ENCODE measurements around the gene C2orf78. TPM values are rescaled to one million over a fixed set of nuclear protein-coding genes. Genes with fewer than 3 reads are reported as not detected.
"Not testable (repeated sequence)": the region's sequence is repeated elsewhere in the genome, so short reads cannot be mapped to it uniquely, and the experiment has no call there.

The C2orf78 gene
- total and polyA plus RNA-seq, 10 donors: not detected

DNA sequence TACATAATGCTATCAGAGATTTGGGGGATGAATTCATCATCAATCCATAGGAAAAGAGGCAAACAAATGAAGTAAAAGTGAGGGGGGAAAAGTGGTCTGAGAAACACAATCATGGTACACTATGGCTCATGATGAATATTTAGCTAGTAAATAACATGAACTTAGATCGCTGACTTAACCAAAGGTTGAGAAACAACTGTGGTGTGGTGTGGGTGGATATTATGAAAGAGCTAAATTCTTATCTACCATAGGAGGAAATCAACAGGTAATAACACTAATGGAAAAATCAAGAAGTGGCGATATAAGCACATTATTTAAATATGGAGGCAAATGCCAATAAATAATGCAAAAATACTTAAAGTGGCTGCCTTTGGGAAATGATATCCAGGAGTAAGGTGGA lies 34.7 kb upstream of the C2orf78 start:
- peaks cover 0 to 5% (median 4%) of the 10 kb centered on the region in 8 donors for H3K9me3 ChIP-seq
- peaks cover 0 to 5% (median 0%) of the 10 kb centered on the region in 6 donors for H3K4me1 ChIP-seq
- 60 to 85% (median 73%) methylated on average over 2 of the region's 2 CpGs for WGBS, 5 donors
- TF ChIP-seq POLR2A (IDR thresholded peaks at IDR 0.05) (no peak), POLR2AphosphoS5 (IDR thresholded peaks at IDR 0.05) (no peak)
- TF ChIP-seq, protein P1, sequence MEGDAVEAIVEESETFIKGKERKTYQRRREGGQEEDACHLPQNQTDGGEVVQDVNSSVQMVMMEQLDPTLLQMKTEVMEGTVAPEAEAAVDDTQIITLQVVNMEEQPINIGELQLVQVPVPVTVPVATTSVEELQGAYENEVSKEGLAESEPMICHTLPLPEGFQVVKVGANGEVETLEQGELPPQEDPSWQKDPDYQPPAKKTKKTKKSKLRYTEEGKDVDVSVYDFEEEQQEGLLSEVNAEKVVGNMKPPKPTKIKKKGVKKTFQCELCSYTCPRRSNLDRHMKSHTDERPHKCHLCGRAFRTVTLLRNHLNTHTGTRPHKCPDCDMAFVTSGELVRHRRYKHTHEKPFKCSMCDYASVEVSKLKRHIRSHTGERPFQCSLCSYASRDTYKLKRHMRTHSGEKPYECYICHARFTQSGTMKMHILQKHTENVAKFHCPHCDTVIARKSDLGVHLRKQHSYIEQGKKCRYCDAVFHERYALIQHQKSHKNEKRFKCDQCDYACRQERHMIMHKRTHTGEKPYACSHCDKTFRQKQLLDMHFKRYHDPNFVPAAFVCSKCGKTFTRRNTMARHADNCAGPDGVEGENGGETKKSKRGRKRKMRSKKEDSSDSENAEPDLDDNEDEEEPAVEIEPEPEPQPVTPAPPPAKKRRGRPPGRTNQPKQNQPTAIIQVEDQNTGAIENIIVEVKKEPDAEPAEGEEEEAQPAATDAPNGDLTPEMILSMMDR (IDR thresholded peaks at IDR 0.05 in 8 of 11, conservative IDR thresholded peaks at IDR 0.05 in 3 of 11): no peak
- H3K27me3 ChIP-seq (replicated peaks in 1 of 7): no peaks in the 10 kb centered on the region
- no peak for DNase-seq
- no peak overlapping the region for H3K27ac ChIP-seq
- H3K36me3 ChIP-seq: peaks cover 0 to 88% (median 46%) of the 10 kb centered on the region in 6 donors
- intact Hi-C loops (cut with DNase I; ENCODE audit: low total_unique reads): no loop called here
- H3K4me3 ChIP-seq: no peak overlapping the region

DNA sequence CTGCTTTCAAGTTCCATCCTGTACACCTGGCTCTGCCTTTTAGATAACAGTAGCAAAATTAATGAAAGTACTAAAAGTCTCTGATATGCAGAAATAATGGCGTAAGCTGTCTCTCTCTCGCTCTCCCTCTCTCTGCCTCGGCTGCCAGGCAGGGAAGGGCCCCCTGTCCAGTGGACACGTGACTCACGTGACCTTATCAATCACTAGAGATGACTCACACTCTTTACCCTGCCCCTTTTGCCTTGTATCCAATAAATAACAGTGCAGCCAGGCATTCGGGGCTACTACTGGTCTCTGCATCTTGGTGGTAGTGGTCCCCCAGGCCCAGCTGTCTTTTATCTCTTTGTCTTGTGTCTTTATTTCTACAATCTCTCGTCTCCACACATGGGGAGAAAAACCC lies 29.7 kb upstream of the C2orf78 start:
- WGBS, 5 donors: 90 to 100% (median 96%) methylated on average over 7 of the region's 7 CpGs
- intact Hi-C loops (cut with DNase I; ENCODE audit: low total_unique reads): not testable (repeated sequence)
- H3K36me3 ChIP-seq: peaks cover 0 to 95% (median 58%) of the 10 kb centered on the region in 6 donors

DNA sequence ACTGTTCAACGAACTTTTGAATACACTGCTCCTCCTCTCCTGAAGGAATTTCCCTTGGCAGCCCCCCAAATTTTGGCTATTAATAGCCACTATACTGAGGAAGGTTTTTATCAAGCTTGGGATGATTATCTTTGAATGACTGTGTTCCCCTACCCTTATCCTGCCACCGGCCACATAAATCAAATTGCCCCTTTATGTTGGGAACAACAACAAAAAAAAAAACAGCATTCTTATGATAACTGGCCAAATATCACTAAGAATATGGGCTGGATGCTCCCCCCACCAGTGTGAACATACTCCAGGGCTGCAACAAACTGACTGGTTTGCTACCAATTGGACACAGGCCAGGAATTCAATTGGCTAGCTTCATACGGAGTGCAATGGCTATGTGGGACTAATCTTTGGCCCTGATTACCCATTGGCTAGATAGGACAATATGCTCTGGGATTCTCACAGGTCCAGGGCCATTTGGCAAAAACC lies 24.7 kb upstream of the C2orf78 start:
- 43 to 53% (median 52%) methylated on average over 3 of the region's 3 CpGs for WGBS, 5 donors
- TF ChIP-seq POLR2A (IDR thresholded peaks at IDR 0.05) (no peak), POLR2AphosphoS5 (IDR thresholded peaks at IDR 0.05) (no peak)
- Histone ChIP-seq H3K9me3 (peaks cover 0 to 6% (median 1%) of the 10 kb centered on the region in 8 donors), H3K27me3 (replicated peaks in 1 of 7) (no peaks in the 10 kb centered on the region), H3K36me3 (peaks cover 0 to 99% (median 69%) of the 10 kb centered on the region in 6 donors), H3K27ac (peak overlapping the region in 3 of 8 donors; percentile 30 to 44 (median 31)), H3K4me3 (no peak overlapping the region), H3K4me1 (peaks cover 0 to 13% (median 3%) of the 10 kb centered on the region in 6 donors)
- DNase-seq: no peak
- intact Hi-C loops (cut with DNase I; ENCODE audit: low total_unique reads): no loop called here

More for the DNA sequence above, 29.7 kb upstream of the C2orf78 start:
- H3K27me3 ChIP-seq (replicated peaks in 1 of 7); H3K4me1 ChIP-seq; H3K27ac ChIP-seq; H3K4me3 ChIP-seq; DNase-seq: not testable (repeated sequence)
- peaks cover 0 to 11% (median 5%) of the 10 kb centered on the region in 8 donors for H3K9me3 ChIP-seq

DNA sequence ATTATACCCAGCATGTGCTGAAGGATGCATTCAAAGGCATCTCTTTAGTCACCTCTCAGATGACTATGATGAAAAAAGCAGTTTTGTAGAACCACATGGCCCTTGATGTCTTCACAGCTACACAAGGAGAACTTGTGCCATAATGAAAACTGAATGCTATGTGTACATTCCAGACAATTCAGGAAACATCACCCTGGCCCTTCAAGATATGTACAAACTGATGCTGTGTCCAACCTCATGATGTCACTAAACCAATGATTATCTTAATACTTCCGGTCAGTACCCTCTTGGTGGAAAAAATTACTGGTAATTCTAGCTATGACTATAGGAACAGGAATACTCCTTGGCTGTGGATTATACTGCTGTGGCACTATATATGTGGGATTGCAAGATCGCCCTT lies 24.1 kb upstream of the C2orf78 start:
- intact Hi-C loops (cut with DNase I; ENCODE audit: low total_unique reads): no loop called here
- DNase-seq: no peak
- Histone ChIP-seq H3K4me1 (peaks cover 0 to 13% (median 3%) of the 10 kb centered on the region in 6 donors), H3K4me3 (no peak overlapping the region), H3K27me3 (replicated peaks in 1 of 7) (no peaks in the 10 kb centered on the region), H3K27ac (peak overlapping the region in 3 of 8 donors; percentile 30 to 44 (median 31)), H3K9me3 (peaks cover 0 to under 1% (median 0%) of the 10 kb centered on the region in 8 donors), H3K36me3 (peaks cover 2 to 99% (median 69%) of the 10 kb centered on the region in 6 donors)
- 89 to 98% (median 95%) methylated on average over 2 of the region's 2 CpGs for WGBS, 5 donors
- TF ChIP-seq, protein P1 (IDR thresholded peaks at IDR 0.05 in 8 of 11, conservative IDR thresholded peaks at IDR 0.05 in 3 of 11): no peak
- no peak for TF ChIP-seq POLR2AphosphoS5 (IDR thresholded peaks at IDR 0.05)
- TF ChIP-seq POLR2A (IDR thresholded peaks at IDR 0.05): no peak

DNA sequence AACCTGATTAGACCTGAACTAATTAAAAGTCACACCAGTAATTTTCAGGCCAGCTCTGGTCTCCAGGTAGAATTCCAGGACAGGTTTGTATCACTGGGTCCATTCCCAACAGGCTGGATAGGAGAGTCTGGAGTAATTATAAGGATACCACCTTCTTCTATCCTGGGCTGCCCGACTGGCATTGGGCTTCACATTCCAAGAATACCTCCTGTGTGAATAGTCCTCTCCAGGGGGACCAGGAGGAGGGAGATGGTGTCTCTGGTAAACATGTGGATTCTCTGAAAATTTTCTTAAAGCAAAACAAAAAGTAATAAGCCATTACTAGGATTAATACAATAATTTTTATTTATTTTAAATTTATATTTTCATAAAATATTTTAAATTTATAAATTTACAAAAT lies 21.4 kb upstream of the C2orf78 start:
- Histone ChIP-seq H3K27me3 (replicated peaks in 1 of 7) (no peaks in the 10 kb centered on the region), H3K9me3 (no peaks in the 10 kb centered on the region), H3K27ac (no peak overlapping the region), H3K4me1 (peaks cover 0 to 13% (median 3%) of the 10 kb centered on the region in 6 donors), H3K4me3 (no peak overlapping the region), H3K36me3 (peaks cover 4 to 100% (median 83%) of the 10 kb centered on the region in 6 donors)
- TF ChIP-seq POLR2AphosphoS5 (IDR thresholded peaks at IDR 0.05): no peak
- TF ChIP-seq, protein P1 (IDR thresholded peaks at IDR 0.05 in 8 of 11, conservative IDR thresholded peaks at IDR 0.05 in 3 of 11): no peak
- TF ChIP-seq POLR2A (IDR thresholded peaks at IDR 0.05): no peak
- no peak for DNase-seq
- 83 to 97% (median 95%) methylated on average over 1 of the region's 1 CpG for WGBS, 5 donors
- intact Hi-C loops (cut with DNase I; ENCODE audit: low total_unique reads): no loop called here
